Nephron (organoid): ENCODE results near the gene L3MBTL4.

Experiments
- H3K27ac Mint-ChIP-seq, 3 experiments: 2 replicates each; pipeline ENCODE4 v1.8.0; 2020; ENCODE audit warnings: mixed read lengths in 3 of 3, mild to moderate bottlenecking in 2 of 3, moderate library complexity in 1 of 3
- H3K27me3 Mint-ChIP-seq: 2 replicates; pipeline ENCODE4 v1.8.0; 2021; ENCODE audit warnings: low read depth, mild to moderate bottlenecking, moderate library complexity, mixed read lengths
- H3K36me3 Mint-ChIP-seq: 2 replicates; pipeline ENCODE4 v1.8.0; 2020; ENCODE audit warnings: low read depth, mixed read lengths
- H3K4me1 Mint-ChIP-seq: 2 replicates; pipeline ENCODE4 v1.8.0; 2020; ENCODE audit warnings: mixed read lengths
- H3K4me3 Mint-ChIP-seq, 3 experiments: 2 replicates each; pipeline ENCODE4 v1.8.0; 2020; ENCODE audit warnings: mild to moderate bottlenecking in 3 of 3, mixed read lengths in 3 of 3, moderate library complexity in 2 of 3
- H3K9me3 Mint-ChIP-seq: 2 replicates; pipeline ENCODE4 v1.8.0; 2020; ENCODE audit warnings: mixed read lengths
- TF ChIP-seq, protein P1 (sequence below), 3 experiments: fragments of 200-600 bp; sonication (generic); IDR thresholded peaks; one replicate each; pipeline ENCODE4 v1.5.0; 2021; ENCODE audit warnings: antibody characterized with exemption in 3 of 3; ENCODE audit not compliant: unreplicated experiment in 3 of 3

The L3MBTL4 gene

DNA sequence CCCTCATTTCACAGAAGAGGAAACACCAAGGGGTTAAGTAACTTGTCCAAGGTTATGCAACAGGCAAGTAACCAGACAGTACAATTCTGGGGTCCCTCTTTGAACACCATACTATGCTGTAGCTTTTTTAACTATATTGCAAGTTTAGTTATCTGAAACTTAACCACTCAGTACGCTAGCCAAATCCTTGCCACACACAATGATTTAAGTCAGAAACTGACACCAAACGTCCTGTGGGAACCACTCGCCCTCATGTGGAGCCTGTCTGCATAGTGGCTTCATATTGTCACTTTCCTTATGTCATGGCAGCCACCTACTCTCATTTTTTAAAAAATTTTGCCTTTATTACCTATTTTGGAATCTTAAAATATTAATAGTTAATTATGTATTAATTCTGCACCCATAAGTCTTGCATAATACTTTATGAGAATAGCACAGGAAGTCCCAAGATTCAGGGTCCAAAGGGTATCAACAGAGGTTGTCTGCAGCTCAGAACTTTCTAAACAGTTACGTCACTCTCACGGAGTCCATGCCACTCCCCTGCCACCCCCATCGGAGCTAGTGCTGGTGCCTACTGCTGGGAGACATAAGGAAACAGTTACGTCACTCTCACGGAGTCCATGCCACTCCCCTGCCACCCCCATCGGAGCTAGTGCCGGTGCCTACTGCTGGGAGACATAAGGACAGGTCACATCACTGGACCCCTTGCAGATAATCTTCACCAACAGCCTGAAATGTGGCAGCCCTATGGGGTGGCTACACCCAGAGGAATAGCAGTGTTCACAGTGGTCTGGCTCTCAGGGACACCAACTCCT is 99.0 kb downstream of the L3MBTL4 start:
- TF ChIP-seq, protein P1, sequence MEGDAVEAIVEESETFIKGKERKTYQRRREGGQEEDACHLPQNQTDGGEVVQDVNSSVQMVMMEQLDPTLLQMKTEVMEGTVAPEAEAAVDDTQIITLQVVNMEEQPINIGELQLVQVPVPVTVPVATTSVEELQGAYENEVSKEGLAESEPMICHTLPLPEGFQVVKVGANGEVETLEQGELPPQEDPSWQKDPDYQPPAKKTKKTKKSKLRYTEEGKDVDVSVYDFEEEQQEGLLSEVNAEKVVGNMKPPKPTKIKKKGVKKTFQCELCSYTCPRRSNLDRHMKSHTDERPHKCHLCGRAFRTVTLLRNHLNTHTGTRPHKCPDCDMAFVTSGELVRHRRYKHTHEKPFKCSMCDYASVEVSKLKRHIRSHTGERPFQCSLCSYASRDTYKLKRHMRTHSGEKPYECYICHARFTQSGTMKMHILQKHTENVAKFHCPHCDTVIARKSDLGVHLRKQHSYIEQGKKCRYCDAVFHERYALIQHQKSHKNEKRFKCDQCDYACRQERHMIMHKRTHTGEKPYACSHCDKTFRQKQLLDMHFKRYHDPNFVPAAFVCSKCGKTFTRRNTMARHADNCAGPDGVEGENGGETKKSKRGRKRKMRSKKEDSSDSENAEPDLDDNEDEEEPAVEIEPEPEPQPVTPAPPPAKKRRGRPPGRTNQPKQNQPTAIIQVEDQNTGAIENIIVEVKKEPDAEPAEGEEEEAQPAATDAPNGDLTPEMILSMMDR (IDR thresholded peaks at IDR 0.05; ENCODE audit: unreplicated experiment in 3 of 3), result no peak
- Mint-ChIP-seq H3K9me3 (peaks cover 10% of the 10 kb centered on the region), H3K4me3 (no peak overlapping the region), H3K4me1 (no peaks in the 10 kb centered on the region), H3K36me3 (no peaks in the 10 kb centered on the region), H3K27ac (no peak overlapping the region), H3K27me3 (no peaks in the 10 kb centered on the region)

DNA sequence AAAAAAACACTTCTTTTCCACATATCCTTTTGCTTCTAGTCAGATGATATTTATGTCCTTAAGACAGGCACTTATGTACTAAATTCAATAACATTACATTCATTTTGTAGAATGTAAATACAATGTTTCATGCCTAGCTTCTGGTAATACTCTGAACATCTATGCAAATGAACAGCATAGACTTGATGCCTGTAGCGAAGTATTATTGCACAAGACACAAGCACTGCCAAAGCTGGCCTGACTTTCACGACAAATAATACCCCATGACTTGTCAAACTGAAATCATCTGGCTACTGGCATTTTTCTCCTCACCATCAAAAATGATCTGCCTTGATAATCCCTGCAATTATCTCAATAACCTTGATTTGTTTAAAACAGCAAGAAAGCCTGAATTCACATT is 101.3 kb downstream of the L3MBTL4 start:
- H3K4me1 Mint-ChIP-seq, result no peaks in the 10 kb centered on the region
- H3K27me3 Mint-ChIP-seq, result no peaks in the 10 kb centered on the region
- peaks cover 4% of the 10 kb centered on the region for H3K9me3 Mint-ChIP-seq
- H3K4me3 Mint-ChIP-seq, result no peak overlapping the region
- no peak overlapping the region for H3K27ac Mint-ChIP-seq
- TF ChIP-seq, protein P1 (IDR thresholded peaks at IDR 0.05; ENCODE audit: unreplicated experiment in 3 of 3), result no peak
- no peaks in the 10 kb centered on the region for H3K36me3 Mint-ChIP-seq

DNA sequence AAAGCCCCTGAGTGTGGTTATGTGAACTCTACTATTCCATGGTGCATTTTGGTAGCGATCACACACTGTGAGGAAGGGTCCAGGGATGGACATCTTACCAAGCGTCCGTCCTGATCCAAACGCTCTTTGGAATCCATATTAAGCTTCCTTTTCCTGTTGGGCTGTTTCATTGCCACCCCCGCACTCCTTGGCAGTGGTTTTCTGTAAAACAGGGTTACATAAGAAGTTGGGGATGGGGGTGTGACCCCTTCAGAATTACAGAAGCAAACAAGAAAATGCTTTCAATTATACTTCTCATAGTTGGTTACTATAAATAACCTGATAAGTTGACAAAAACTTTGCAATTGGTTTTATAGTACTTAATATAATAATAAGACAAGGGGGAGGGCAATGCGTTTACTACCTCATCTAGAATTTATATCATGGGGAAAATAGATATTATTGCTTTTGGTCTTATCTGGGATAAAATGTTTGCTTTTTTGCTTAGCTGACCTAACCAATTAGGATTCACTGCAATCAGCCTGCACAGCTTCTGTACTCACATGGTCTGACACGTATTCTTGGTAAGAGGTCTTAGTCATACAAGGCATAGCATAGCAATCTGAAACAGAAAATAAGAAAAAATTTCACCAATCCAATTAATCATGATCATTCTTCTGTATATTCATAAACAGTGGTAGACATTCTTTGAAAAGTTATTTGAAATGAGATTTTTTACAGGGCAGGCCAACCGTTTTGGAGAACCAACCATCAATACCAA is 103.1 kb downstream of the L3MBTL4 start:
- TF ChIP-seq, protein P1 (IDR thresholded peaks at IDR 0.05; ENCODE audit: unreplicated experiment in 3 of 3), result no peak
- H3K27ac Mint-ChIP-seq, result no peak overlapping the region
- H3K27me3 Mint-ChIP-seq, result no peaks in the 10 kb centered on the region
- no peaks in the 10 kb centered on the region for H3K4me1 Mint-ChIP-seq
- no peaks in the 10 kb centered on the region for H3K9me3 Mint-ChIP-seq
- no peaks in the 10 kb centered on the region for H3K36me3 Mint-ChIP-seq
- no peak overlapping the region for H3K4me3 Mint-ChIP-seq

DNA sequence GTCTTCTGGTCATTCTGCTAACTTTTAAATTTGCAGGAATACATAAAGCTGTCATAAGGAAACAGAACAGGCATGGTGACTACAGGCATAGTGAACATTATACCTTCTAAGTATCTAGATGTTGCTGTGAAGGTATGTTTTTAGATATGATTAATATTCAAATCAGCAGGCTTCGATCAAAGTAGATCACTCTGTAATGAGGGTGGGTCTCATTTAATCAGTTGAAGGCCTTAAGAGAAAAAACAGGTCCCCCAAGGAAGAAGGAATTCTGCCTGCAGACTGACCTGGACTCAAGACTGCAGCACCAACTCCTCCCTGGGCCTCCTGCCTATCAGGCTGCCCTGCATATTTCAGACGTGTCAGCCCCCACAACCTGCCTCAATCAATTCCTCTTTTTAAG is 104.0 kb downstream of the L3MBTL4 start:
- Mint-ChIP-seq H3K4me3 (no peak overlapping the region), H3K27ac (no peak overlapping the region), H3K36me3 (no peaks in the 10 kb centered on the region), H3K9me3 (no peaks in the 10 kb centered on the region), H3K27me3 (no peaks in the 10 kb centered on the region), H3K4me1 (no peaks in the 10 kb centered on the region)
- TF ChIP-seq, protein P1 (IDR thresholded peaks at IDR 0.05; ENCODE audit: unreplicated experiment in 3 of 3), result no peak

DNA sequence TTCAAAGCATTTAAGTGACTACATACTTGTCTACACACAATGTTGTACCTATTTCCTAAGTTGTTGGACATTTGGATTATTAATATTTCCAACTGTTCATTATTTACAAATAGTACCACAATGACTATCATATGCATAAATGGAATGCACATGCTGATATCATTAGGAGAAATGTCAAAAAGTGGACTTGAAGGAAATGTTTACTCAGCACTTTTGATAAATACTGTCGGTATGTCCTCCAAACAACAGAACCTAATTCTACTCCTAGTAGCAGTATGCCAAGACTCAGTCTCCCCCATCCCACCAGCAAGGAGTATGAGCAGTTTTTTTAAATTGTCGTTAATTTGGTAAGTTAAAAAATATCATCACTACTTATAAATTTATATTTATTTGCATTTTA is 116.8 kb downstream of the L3MBTL4 start:
- Mint-ChIP-seq H3K27ac (no peak overlapping the region), H3K4me1 (no peaks in the 10 kb centered on the region), H3K27me3 (no peaks in the 10 kb centered on the region), H3K4me3 (no peak overlapping the region), H3K36me3 (no peaks in the 10 kb centered on the region), H3K9me3 (no peaks in the 10 kb centered on the region)
- TF ChIP-seq, protein P1 (IDR thresholded peaks at IDR 0.05; ENCODE audit: unreplicated experiment in 3 of 3), result no peak
